ENCODE measurements around the gene MC1R.

MC1R gene

DNA sequence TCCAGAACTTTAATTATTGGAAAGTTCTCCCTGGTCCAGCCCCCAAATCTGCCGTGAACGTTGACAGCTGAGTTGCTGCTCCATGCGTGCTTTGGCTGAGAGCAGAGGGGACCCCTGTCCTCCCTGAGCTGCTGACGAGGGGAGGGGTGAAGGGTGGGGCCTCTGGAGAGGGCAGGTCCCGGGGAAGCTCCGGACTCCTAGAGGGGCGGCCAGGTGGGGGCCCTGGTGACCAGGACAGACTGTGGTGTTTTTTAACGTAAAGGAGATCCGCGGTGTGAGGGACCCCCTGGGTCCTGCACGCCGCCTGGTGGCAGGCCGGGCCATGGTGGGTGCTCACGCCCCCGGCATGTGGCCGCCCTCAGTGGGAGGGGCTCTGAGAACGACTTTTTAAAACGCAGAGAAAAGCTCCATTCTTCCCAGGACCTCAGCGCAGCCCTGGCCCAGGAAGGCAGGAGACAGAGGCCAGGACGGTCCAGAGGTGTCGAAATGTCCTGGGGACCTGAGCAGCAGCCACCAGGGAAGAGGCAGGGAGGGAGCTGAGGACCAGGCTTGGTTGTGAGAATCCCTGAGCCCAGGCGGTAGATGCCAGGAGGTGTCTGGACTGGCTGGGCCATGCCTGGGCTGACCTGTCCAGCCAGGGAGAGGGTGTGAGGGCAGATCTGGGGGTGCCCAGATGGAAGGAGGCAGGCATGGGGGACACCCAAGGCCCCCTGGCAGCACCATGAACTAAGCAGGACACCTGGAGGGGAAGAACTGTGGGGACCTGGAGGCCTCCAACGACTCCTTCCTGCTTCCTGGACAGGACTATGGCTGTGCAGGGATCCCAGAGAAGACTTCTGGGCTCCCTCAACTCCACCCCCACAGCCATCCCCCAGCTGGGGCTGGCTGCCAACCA, at the start of gene MC1R:
TSS of gene MC1R (plus strand) at position 410 of the 895 bp plus-strand sequence. CDS start at position 807, 397 bp downstream.
- TF ChIP-seq, protein P1, sequence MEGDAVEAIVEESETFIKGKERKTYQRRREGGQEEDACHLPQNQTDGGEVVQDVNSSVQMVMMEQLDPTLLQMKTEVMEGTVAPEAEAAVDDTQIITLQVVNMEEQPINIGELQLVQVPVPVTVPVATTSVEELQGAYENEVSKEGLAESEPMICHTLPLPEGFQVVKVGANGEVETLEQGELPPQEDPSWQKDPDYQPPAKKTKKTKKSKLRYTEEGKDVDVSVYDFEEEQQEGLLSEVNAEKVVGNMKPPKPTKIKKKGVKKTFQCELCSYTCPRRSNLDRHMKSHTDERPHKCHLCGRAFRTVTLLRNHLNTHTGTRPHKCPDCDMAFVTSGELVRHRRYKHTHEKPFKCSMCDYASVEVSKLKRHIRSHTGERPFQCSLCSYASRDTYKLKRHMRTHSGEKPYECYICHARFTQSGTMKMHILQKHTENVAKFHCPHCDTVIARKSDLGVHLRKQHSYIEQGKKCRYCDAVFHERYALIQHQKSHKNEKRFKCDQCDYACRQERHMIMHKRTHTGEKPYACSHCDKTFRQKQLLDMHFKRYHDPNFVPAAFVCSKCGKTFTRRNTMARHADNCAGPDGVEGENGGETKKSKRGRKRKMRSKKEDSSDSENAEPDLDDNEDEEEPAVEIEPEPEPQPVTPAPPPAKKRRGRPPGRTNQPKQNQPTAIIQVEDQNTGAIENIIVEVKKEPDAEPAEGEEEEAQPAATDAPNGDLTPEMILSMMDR (conservative IDR thresholded peaks at IDR 0.05; ENCODE audit: low read depth, low read length), result peak; percentile 25
- Histone ChIP-seq H3K9ac (peak within 1 kb of the TSS; percentile 59), H2AFZ (ENCODE audit: low read depth) (peak within 1 kb of the TSS; percentile 76), H3K27ac (peak within 1 kb of the TSS; percentile 72), H3K4me2 (peak within 1 kb of the TSS; percentile 100), H3K79me2 (ENCODE audit: insufficient read depth, low read depth) (no peaks in the 10 kb centered on the region), H3K27me3 (ENCODE audit: insufficient read depth, low read depth) (peaks cover 25% of the 10 kb centered on the region), H4K20me1 (ENCODE audit: insufficient read depth) (no peaks in the 10 kb centered on the region), H3K4me1 (ENCODE audit: low read depth, poor library complexity, severe bottlenecking) (peaks cover 59% of the 10 kb centered on the region), H3K36me3 (ENCODE audit: insufficient read depth) (no peaks in the 10 kb centered on the region), H3K4me3 (IDR thresholded peaks at IDR 0.05; ENCODE audit: insufficient read depth, low read depth, low read length) (no peak within 1 kb of the TSS)

DNA sequence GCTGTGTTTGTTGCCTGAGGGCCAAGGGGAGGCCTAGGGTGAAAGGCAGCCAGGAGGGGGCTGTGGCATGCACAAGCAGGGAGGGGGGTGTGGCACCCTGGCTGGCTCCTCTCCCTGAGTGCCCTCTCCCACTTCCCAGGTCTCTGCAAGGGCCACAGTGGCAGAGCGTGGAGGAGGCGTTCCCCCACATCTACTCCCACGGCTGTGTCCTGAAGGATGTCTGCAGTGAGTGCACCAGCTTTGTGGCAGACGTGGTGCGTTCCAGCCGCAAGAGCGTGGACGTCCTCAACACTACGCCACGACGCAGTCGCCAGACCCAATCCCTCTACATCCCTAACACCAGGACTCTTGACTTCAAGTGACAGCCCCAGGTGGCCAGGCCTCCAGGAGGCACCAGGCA, 48.8 kb upstream of the MC1R start:
- Histone ChIP-seq H3K27me3 (ENCODE audit: insufficient read depth, low read depth) (no peaks in the 10 kb centered on the region), H3K36me3 (ENCODE audit: insufficient read depth) (peaks cover 6% of the 10 kb centered on the region; the same call in 1 of the 2 replicates), H3K79me2 (ENCODE audit: insufficient read depth, low read depth) (peaks cover 14% of the 10 kb centered on the region), H3K27ac (no peak overlapping the region), H3K9ac (no peak overlapping the region), H3K4me2 (no peak overlapping the region), H3K4me3 (IDR thresholded peaks at IDR 0.05; ENCODE audit: insufficient read depth, low read depth, low read length) (no peak overlapping the region), H3K4me1 (ENCODE audit: low read depth, poor library complexity, severe bottlenecking) (peaks cover 29% of the 10 kb centered on the region), H4K20me1 (ENCODE audit: insufficient read depth) (peaks cover 7% of the 10 kb centered on the region; the same call in 1 of the 2 replicates), H2AFZ (ENCODE audit: low read depth) (no peak overlapping the region)
- TF ChIP-seq, protein P1 (conservative IDR thresholded peaks at IDR 0.05; ENCODE audit: low read depth, low read length), result no peak

DNA sequence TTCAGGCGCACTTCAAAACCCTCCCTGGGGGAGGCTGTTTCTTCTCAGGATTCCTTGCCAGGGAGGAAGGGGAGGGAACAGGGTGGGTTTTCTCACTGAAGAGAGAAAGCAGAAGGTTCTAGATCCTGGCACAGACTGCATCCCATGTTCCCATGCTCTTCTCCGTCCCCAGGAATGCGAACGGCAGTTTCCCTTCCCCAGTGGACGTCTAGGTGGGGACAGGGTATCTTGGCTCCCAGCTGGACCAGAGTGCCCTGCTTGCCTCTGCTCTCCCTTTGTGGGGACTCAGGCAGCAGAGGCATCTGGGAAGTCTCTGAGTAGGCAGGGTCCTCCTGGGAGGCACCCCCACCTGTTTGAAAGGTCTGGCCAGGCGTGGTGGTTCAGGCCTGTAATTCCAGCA, 48.2 kb upstream of the MC1R start:
- TF ChIP-seq, protein P1 (conservative IDR thresholded peaks at IDR 0.05; ENCODE audit: low read depth, low read length), result no peak
- H3K4me1 ChIP-seq (ENCODE audit: low read depth, poor library complexity, severe bottlenecking), result peaks cover 27% of the 10 kb centered on the region
- no peak overlapping the region for H3K4me3 ChIP-seq (IDR thresholded peaks at IDR 0.05; ENCODE audit: insufficient read depth, low read depth, low read length)
- no peaks in the 10 kb centered on the region for H3K27me3 ChIP-seq (ENCODE audit: insufficient read depth, low read depth)
- no peak overlapping the region for H3K4me2 ChIP-seq
- H3K27ac ChIP-seq, result no peak overlapping the region
- H3K9ac ChIP-seq, result no peak overlapping the region
- peaks cover 20% of the 10 kb centered on the region for H3K79me2 ChIP-seq (ENCODE audit: insufficient read depth, low read depth)
- no peak overlapping the region for H2AFZ ChIP-seq (ENCODE audit: low read depth)
- H4K20me1 ChIP-seq (ENCODE audit: insufficient read depth), result peaks cover 7% of the 10 kb centered on the region; the same call in 1 of the 2 replicates
- peaks cover 10% of the 10 kb centered on the region; the same call in 1 of the 2 replicates for H3K36me3 ChIP-seq (ENCODE audit: insufficient read depth)

- no peak overlapping the region for H3K4me3 ChIP-seq (IDR thresholded peaks at IDR 0.05; ENCODE audit: insufficient read depth, low read depth, low read length)
- H4K20me1 ChIP-seq (ENCODE audit: insufficient read depth), result peaks cover 7% of the 10 kb centered on the region; the same call in 1 of the 2 replicates
- peak overlapping the region; percentile 97 for H3K4me2 ChIP-seq
- TF ChIP-seq, protein P1 (conservative IDR thresholded peaks at IDR 0.05; ENCODE audit: low read depth, low read length), result no peak
- no peak overlapping the region for H2AFZ ChIP-seq (ENCODE audit: low read depth)
- peaks cover 16% of the 10 kb centered on the region; the same call in 1 of the 2 replicates for H3K36me3 ChIP-seq (ENCODE audit: insufficient read depth)
- H3K4me1 ChIP-seq (ENCODE audit: low read depth, poor library complexity, severe bottlenecking), result peaks cover 34% of the 10 kb centered on the region
- H3K9ac ChIP-seq, result no peak overlapping the region
- peaks cover 34% of the 10 kb centered on the region for H3K79me2 ChIP-seq (ENCODE audit: insufficient read depth, low read depth)
- no peaks in the 10 kb centered on the region for H3K27me3 ChIP-seq (ENCODE audit: insufficient read depth, low read depth)
- H3K27ac ChIP-seq, result no peak overlapping the region
Observed at GRCh38 chr16:89871895-89872294, 46.8 kb upstream of the MC1R start.
